Stimulated activated CD4-positive, alpha-beta T cell treated with anti-CD3 and anti-CD28 coated beads, Interleukin-15, amount 100 ng/mL, for 24 hours (primary cell): ENCODE measurements around the gene BDP1.
"Not testable (repeated sequence)": the region's sequence is repeated elsewhere in the genome, so short reads cannot be mapped to it uniquely, and the experiment has no call there.

Experiments
- DNase-seq: peaks from one replicate; pipeline ENCODE4 v3.0.0-alpha.2; 2020

The BDP1 gene

GRCh38 chr5:71455427-71456361 is at the start of gene BDP1:
TSS of gene BDP1 (plus strand) at chr5:71455651. CDS start at chr5:71455878, 227 bp downstream.
- DNase-seq, result peak; percentile 98

- DNase-seq, result not testable (repeated sequence)
These were observed 45.4 kb upstream of the BDP1 start for GRCh38 chr5:71410088-71410487.

GRCh38 chr5:71415626-71416025 is 39.8 kb upstream of the BDP1 start:
- not testable (repeated sequence) for DNase-seq

GRCh38 chr5:71418026-71418425 is 37.4 kb upstream of the BDP1 start:
- not testable (repeated sequence) for DNase-seq

DNA sequence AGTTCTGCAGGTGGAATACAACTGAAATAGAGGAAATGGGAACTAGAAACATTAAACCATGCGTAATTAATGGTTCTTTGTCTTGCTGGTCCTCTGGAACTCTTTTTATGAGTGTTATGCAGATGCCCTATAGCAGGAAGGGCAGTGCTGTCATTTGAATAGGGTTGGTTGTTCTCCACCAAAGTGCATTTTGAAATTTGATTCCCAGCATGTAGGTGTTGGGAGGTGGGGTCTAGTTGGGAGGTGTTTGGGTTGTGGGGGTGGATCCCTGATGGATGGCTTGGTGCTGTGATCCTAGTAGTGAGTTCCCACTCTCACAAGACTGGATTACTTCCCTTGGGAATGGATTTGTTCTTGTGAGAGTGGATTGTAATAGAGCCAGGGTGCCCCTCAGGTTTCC is 34.2 kb upstream of the BDP1 start:
- DNase-seq, result not testable (repeated sequence)

DNA sequence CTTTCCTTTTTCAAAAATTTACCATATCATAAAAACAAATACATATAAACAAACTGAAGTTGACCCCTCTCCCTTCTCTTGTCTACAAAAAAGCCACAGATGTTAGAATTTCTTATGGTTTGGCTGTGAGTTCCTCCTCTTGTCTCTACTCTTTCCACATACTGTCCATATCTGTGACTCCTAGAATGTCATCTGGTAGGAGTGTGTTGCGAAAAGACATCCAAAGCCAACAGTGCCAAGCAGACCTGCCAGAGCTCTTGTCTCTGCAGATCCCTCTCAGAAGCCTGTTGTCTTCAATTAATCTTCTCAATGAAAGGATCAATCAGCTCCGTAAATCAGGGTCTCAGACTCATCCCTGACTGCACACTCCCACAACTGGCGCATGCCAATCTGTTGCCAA is 31.6 kb upstream of the BDP1 start:
- DNase-seq, result not testable (repeated sequence)

GRCh38 chr5:71426686-71427474 is 28.6 kb upstream of the BDP1 start:
- not testable (repeated sequence) for DNase-seq

GRCh38 chr5:71432410-71432809 is 23.0 kb upstream of the BDP1 start:
- DNase-seq, result not testable (repeated sequence)

DNA sequence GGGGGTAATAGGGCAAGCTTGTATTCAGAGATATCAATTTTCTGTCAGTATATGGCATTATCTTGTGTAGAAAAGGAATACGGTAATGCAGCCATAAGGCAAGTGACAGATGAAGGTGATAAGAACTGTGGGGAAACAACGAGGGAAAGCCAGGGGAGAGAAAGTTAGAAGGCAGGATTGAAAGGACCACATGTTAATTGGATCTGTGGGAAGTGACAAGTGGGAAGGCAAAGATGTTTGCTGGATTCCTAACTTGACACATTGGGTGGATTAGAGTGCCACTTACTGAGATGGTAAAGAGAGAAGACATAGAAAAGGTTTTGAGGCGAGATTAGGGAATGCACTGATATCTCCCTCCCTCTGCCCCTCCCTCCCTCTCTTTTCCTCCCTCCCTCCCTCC is 20.6 kb upstream of the BDP1 start:
- DNase-seq, result not testable (repeated sequence)

DNA sequence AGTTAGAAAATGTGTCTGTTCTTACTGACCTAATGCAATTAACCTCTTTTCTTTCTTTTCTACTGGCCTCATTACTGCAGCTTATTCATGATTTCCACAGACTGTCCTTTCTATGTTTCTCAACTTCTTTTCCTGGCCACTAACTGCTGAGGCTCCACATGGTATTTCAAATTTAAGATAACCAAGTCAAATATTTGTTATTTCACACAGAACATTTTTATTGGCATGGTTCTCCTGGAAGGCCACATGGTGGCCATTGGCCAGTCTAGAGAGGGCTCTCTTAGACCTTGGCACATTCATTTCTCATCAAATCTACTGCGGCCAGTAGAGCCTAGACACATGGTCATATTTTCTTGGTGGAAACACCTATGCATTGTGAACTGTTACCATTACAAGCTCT is 13.9 kb upstream of the BDP1 start:
- DNase-seq, result not testable (repeated sequence)

GRCh38 chr5:71443891-71444290 is 11.6 kb upstream of the BDP1 start:
- DNase-seq, result not testable (repeated sequence)

DNA sequence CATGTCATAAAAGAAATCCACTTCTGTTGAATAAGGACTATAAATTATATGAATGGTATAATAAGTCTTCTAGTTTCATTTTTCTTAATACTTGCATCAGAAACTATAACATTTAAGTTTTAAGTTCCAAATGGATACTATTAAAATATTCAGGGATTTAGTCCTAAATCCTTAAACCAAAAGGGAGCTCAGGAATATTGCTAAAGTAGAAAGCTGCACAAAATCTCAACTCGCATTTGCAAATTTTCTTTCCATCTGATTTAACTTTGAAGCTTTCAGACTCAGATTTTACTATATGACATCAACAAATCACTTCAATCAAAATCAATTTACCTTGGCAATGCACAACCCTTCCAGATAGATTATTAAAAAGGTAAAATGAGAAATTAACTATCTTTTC is 10.4 kb upstream of the BDP1 start:
- DNase-seq, result not testable (repeated sequence)

DNA sequence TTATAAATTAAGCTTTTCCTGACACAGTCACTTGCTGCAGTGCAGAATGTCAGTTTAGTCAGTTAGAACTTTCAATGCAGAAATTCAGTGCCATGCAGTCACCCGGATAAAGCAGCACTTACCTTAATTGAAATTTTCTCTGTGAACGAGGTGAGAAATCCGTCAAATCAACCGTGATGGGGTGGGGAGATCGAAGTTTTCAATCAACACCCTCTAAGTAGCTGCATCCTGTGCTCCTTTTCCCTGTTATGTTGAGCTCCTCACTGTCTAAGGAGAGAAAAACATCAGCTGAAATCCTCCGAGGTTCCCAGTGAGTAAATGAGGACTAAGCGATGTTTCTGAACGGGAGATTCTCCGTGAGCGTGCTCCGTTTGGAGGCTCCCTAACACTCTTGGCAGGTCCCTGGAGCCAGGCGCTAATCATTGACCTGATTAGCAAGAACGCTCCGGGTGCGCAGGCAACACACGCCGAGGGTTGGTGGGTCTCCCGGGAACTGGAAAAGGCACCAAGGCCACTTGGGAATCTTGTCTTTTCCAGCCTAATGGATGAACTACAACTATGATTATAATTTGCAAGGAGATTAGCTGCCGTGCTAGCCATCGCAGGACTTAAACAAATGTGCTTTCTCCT is 9.8 kb upstream of the BDP1 start:
- DNase-seq, result not testable (repeated sequence)

GRCh38 chr5:71446540-71447216 is 8.8 kb upstream of the BDP1 start:
- DNase-seq, result not testable (repeated sequence)

- DNase-seq, result peak; percentile 61
These were observed 8.1 kb upstream of the BDP1 start for GRCh38 chr5:71447218-71447808.

DNA sequence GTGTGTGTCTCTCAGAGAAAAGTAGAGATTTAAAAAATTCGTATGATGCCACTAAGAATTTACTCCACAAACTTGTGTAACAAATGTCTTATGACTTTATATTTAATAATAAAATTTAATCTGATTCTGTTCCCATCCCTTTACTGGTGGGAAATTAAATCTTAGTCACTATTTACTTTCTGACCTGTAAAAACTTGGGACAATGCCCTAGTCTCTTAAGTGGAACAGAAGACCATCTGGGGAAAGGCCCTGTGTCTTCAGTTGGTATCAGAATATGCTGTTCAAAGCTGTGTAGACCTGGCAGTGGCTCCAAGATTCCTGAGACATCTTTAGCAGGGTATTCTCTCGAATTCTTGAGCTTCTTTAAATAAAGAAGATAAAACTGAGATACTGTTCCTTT is 2.6 kb upstream of the BDP1 start:
- DNase-seq, result no peak

GRCh38 chr5:71454913-71455312 is 538 bp upstream of the BDP1 start:
- no peak for DNase-seq

GRCh38 chr5:71456362-71456743 is 902 bp downstream of the BDP1 start:
- DNase-seq, result no peak

- DNase-seq, result no peak
These were observed 1.7 kb downstream of the BDP1 start for GRCh38 chr5:71457106-71457505.

GRCh38 chr5:71460693-71461092 is 5.2 kb downstream of the BDP1 start:
- DNase-seq, result no peak

DNA sequence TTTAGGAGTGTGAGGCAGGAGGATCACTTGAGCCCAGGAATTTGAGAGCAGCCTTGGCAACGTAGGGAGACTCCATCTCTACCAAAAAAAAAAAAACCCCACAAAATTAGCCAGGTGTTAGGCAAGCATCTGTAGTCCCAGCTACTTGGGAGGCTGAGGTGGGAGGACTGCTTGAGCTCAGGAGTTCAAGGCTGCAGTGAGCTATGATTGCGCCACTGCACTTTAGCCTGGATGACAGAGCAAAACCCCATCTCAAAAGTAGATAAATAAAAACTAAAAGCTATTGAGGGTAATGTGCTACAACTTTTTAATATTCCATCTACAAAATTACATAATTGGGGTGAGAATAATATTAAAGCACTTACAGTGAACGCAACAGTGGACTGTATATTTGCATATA is 5.9 kb downstream of the BDP1 start:
- DNase-seq, result no peak

GRCh38 chr5:71471193-71471592 is 15.7 kb downstream of the BDP1 start:
- DNase-seq, result no peak
